OCI-LY7 (cell line): ENCODE data around the gene ALK. TPM values are rescaled to one million over a fixed set of nuclear protein-coding genes. Genes with fewer than 3 reads are reported as not detected.
"Not testable (repeated sequence)": the region's sequence is repeated elsewhere in the genome, so short reads cannot be mapped to it uniquely, and the experiment has no call there.

ENCODE experiments used
- BruUV-seq: library from RNA; stranded (reverse); fragments of 400-500 nt; replicated peaks from 2 replicates; lab custom pipeline; 2021; lab: Mats Ljungman, UMichigan
- CTCF ChIA-PET: fragments of 300-600 bp; sonication (Branson Sonifier 250); formaldehyde crosslinking; loops from one replicate; lab custom pipeline; 2022; ENCODE audit warnings: antibody characterized with exemption; ENCODE audit not compliant: unreplicated experiment; lab: Charles Lee
- POLR2A ChIA-PET: fragments of 300-600 bp; sonication (Branson Sonifier 250); formaldehyde crosslinking; loops from one replicate; lab custom pipeline; 2022; ENCODE audit warnings: antibody characterized with exemption; lab: Charles Lee
- DNase-seq: peaks from one replicate; pipeline ENCODE4 v3.0.0-alpha.2; 2015; ENCODE audit warnings: low spot score
- H2AFZ ChIP-seq: fragments of 200-600 bp; sonication (generic), shearing (Covaris generic); 2 replicates; pipeline ENCODE4 v1.6.1; 2014; ENCODE audit warnings: mild to moderate bottlenecking, antibody characterized with exemption, low read length, moderate library complexity
- H3K27ac ChIP-seq: fragments of 200-600 bp; sonication (generic); 2 replicates; pipeline ENCODE4 v1.5.1; 2014; ENCODE audit warnings: mixed run types, low read depth, mild to moderate bottlenecking, moderate library complexity, low read length, inconsistent platforms; ENCODE audit not compliant: poor library complexity, severe bottlenecking
- H3K36me3 ChIP-seq: fragments of 200-600 bp; sonication (generic); 2 replicates; pipeline ENCODE4 v1.6.1; 2014; ENCODE audit warnings: mild to moderate bottlenecking, antibody characterized with exemption, low read length, moderate library complexity, mixed read lengths; ENCODE audit not compliant: insufficient read depth
- H3K4me1 ChIP-seq: fragments of 200-600 bp; sonication (generic); 2 replicates; pipeline ENCODE4 v1.5.1; 2014; ENCODE audit warnings: mild to moderate bottlenecking, low read length; ENCODE audit not compliant: insufficient read depth, poor library complexity, severe bottlenecking
- H3K4me2 ChIP-seq: fragments of 200-600 bp; sonication (generic); 2 replicates; pipeline ENCODE4 v1.6.1; 2014; ENCODE audit warnings: mild to moderate bottlenecking, low read length
- H3K4me3 ChIP-seq: fragments of 200-600 bp; sonication (generic); 2 replicates; pipeline ENCODE4 v1.5.1; 2014; ENCODE audit warnings: mild to moderate bottlenecking, low read depth, low read length; ENCODE audit not compliant: poor library complexity, severe bottlenecking
- H3K79me2 ChIP-seq: fragments of 200-600 bp; sonication (generic); 2 replicates; pipeline ENCODE4 v1.6.1; 2016; ENCODE audit warnings: low read depth, mild to moderate bottlenecking, low read length, moderate library complexity, mixed read lengths; ENCODE audit not compliant: insufficient read depth
- H3K9me2 ChIP-seq: fragments of 200-600 bp; sonication (generic); 2 replicates; pipeline ENCODE4 v1.6.1; 2016; ENCODE audit warnings: mild to moderate bottlenecking, low read length, mixed read lengths; ENCODE audit not compliant: insufficient read depth
- H3K9me3 ChIP-seq: fragments of 200-600 bp; sonication (generic); 2 replicates; pipeline ENCODE4 v1.6.1; 2014; ENCODE audit warnings: mild to moderate bottlenecking, mixed run types, low read length, mixed read lengths
- H4K20me1 ChIP-seq: fragments of 200-600 bp; sonication (generic); 2 replicates; pipeline ENCODE4 v1.6.1; 2014; ENCODE audit warnings: mild to moderate bottlenecking, antibody characterized with exemption, low read length, moderate library complexity, mixed read lengths; ENCODE audit not compliant: insufficient read depth
- EZH2phosphoT487 ChIP-seq: fragments of 200-600 bp; sonication (generic); IDR thresholded peaks from 2 replicates; pipeline ENCODE4 v1.6.1; 2018; ENCODE audit warnings: low read depth, borderline replicate concordance, mild to moderate bottlenecking, mixed run types, antibody characterized with exemption, low read length, moderate library complexity, mixed read lengths
- intact Hi-C: fragments of 100-400 bp; cut with micrococcal nuclease; formaldehyde crosslinking; loops from one replicate; pipeline ENCODE4 v1.10.0; 2022; ENCODE audit not compliant: unreplicated experiment
- total RNA-seq, 2 experiments: library from RNA; depleted of rRNA in 1 of 2; stranded (reverse); fragments of >200 nt in 1 of 2; shearing (Covaris generic) in 1 of 2; gene quantifications; 2 replicates each; pipeline ENCODE4 v1.2.3, GENCODE V29; 2014 to 2022
- TF ChIP-seq, protein P1 (sequence below): fragments of 200-600 bp; sonication (generic); conservative IDR thresholded peaks from 2 replicates; pipeline ENCODE4 v1.5.1; 2014; ENCODE audit warnings: mild to moderate bottlenecking, antibody characterized with exemption, low read length, moderate library complexity, mixed read lengths

Gene ALK
- total RNA-seq, 2 experiments from 2014 or later: 0.09 TPM; not detected in 1

GRCh38 chr2:29831560-29831959 is 89.8 kb downstream of the ALK start:
- DNase-seq: no peak
- Histone ChIP-seq H3K27ac (no peak overlapping the region), H4K20me1 (no peaks in the 10 kb centered on the region), H3K9me2 (no peaks in the 10 kb centered on the region), H3K9me3 (no peaks in the 10 kb centered on the region), H2AFZ (no peak overlapping the region), H3K4me2 (no peak overlapping the region), H3K4me3 (no peak overlapping the region), H3K36me3 (no peaks in the 10 kb centered on the region), H3K79me2 (no peaks in the 10 kb centered on the region), H3K4me1 (no peaks in the 10 kb centered on the region)
- POLR2A ChIA-PET: no interaction called here
- BruUV-seq: no TSS peak
- TF ChIP-seq, protein P1, sequence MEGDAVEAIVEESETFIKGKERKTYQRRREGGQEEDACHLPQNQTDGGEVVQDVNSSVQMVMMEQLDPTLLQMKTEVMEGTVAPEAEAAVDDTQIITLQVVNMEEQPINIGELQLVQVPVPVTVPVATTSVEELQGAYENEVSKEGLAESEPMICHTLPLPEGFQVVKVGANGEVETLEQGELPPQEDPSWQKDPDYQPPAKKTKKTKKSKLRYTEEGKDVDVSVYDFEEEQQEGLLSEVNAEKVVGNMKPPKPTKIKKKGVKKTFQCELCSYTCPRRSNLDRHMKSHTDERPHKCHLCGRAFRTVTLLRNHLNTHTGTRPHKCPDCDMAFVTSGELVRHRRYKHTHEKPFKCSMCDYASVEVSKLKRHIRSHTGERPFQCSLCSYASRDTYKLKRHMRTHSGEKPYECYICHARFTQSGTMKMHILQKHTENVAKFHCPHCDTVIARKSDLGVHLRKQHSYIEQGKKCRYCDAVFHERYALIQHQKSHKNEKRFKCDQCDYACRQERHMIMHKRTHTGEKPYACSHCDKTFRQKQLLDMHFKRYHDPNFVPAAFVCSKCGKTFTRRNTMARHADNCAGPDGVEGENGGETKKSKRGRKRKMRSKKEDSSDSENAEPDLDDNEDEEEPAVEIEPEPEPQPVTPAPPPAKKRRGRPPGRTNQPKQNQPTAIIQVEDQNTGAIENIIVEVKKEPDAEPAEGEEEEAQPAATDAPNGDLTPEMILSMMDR: no peak
- no peak for TF ChIP-seq EZH2phosphoT487
- CTCF ChIA-PET: no interaction called here
- intact Hi-C loops: no loop called here

- POLR2A ChIA-PET: interaction anchor here (0.7 kb wide), 1 partner anchor 33 kb away, joined by 4 read pairs; no protein-coding TSS in a partner anchor
- H3K9me3 ChIP-seq: no peaks in the 10 kb centered on the region
- no peaks in the 10 kb centered on the region for H4K20me1 ChIP-seq
- H3K9me2 ChIP-seq: no peaks in the 10 kb centered on the region
- no peak overlapping the region for H3K4me3 ChIP-seq
- no peaks in the 10 kb centered on the region for H3K79me2 ChIP-seq
- CTCF ChIA-PET: no interaction called here
- H3K36me3 ChIP-seq: no peaks in the 10 kb centered on the region
- BruUV-seq: no TSS peak
- H3K4me1 ChIP-seq: no peaks in the 10 kb centered on the region
- H2AFZ ChIP-seq: no peak overlapping the region
- intact Hi-C loops: no loop called here
- no peak for TF ChIP-seq EZH2phosphoT487
- TF ChIP-seq, protein P1: no peak
- H3K27ac ChIP-seq: no peak overlapping the region
- DNase-seq: no peak
- no peak overlapping the region for H3K4me2 ChIP-seq
Observed at GRCh38 chr2:29829841-29830240, 91.5 kb downstream of the ALK start.

- intact Hi-C loops, H3K4me3 ChIP-seq, H3K9me3 ChIP-seq, H2AFZ ChIP-seq, H3K4me1 ChIP-seq, CTCF ChIA-PET, H3K9me2 ChIP-seq, DNase-seq, H3K79me2 ChIP-seq, POLR2A ChIA-PET, H4K20me1 ChIP-seq, H3K4me2 ChIP-seq, H3K36me3 ChIP-seq, BruUV-seq, H3K27ac ChIP-seq: not testable (repeated sequence)
Observed at GRCh38 chr2:29824145-29824544, 97.2 kb downstream of the ALK start.
